Body of pancreas (tissue), 4 donors: Measurements from ENCODE around the gene LRRC7.

Source experiments
- CTCF ChIP-seq, 7 experiments: fragments of 450-650 bp in 4 of 7; fragments of 200-600 bp in 3 of 7; sonication (generic) in 3 of 7; IDR thresholded peaks; one replicate each; pipeline ENCODE4 v1.5.1; 2016 to 2019; ENCODE audit warnings: antibody characterized with exemption in 7 of 7
- POLR2A ChIP-seq, 3 donors: fragments of 450-650 bp; IDR thresholded peaks; one replicate each; pipeline ENCODE4 v1.6.1; 2016; ENCODE audit warnings: antibody characterized with exemption in 3 of 3, mild to moderate bottlenecking in 2 of 3

GRCh38 chr1:69940231-69940630 is 372.5 kb downstream of the LRRC7 start:
- TF ChIP-seq CTCF (IDR thresholded peaks at IDR 0.05) (no peak), POLR2A (IDR thresholded peaks at IDR 0.05) (no peak)
